ENCODE data around the gene DPF3.

Gene DPF3

DNA sequence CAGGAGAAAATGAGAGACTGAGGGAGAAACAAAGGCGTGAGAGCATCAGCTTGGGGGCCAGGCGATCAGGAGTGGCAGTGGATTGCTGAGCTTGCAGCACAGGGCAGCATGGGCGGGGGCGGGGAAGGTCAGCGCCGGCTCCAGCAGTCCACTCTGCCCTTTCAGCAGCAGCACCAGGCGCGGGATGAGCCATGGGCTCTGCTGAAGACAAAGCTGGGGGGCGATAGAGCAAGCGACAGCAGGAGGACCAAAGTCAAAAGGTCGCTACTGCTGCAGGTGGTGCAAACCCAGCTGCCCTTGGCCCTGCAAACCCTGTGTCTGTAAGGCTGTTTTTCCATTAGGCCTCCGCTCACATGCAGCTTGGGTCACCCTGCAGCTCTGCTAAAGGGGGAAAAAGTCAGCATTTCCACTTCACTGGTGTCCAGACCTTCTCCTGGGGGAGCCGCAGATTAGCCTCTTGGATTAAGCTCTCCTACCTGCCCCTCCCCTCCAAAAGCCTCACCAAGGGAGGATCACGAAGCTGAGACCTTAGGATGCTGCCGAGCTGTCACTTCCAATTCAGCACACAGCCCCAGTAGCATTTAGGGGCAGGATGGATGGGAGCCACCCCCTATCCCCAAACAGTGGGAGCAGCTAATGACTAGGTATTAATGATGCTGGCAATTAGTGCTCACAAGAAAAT, 204.8 kb downstream of the DPF3 start:
- in situ Hi-C loops (cut with MboI; ENCODE audit: low sequenced_read_pairs): no loop called here

DNA sequence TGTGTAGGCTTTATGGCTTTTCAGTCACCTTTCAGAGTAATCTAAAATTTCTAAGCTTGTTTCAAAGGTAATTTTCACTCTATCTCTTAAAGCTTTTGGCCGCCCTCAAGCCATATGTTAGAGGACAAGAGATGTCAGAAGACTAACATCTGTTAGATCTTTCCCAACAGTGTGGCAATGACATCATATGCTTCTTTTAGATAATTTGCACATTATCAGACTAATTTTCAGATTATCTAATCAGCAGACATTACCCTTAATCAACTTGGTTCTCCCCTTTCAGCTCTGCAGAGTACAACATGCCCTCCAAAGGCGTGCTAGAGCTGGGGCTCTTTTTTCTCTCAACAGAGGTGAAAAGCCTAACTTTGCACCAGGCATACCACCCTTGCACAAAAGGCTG, 207.1 kb downstream of the DPF3 start:
- in situ Hi-C loops (cut with MboI; ENCODE audit: low sequenced_read_pairs): no loop called here

DNA sequence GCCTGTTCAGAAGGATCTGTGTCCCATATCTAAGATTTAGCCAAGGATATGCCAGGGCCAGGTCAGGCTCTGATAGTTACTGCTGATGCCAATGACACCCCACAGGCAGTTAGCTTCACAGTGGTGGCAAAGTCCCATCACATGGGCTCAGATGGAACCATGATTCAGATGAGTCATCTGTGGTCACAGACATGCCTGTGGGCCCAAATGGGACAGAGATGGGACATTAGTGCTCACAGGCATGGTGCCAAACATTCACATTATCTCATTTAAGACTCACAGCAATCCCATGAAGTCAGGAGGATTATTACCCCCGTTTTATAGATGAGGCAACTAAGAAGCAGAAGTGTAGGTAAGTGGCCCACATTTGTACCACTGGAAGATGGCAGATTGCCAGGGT, 207.8 kb downstream of the DPF3 start:
- in situ Hi-C loops (cut with MboI; ENCODE audit: low sequenced_read_pairs): no loop called here

DNA sequence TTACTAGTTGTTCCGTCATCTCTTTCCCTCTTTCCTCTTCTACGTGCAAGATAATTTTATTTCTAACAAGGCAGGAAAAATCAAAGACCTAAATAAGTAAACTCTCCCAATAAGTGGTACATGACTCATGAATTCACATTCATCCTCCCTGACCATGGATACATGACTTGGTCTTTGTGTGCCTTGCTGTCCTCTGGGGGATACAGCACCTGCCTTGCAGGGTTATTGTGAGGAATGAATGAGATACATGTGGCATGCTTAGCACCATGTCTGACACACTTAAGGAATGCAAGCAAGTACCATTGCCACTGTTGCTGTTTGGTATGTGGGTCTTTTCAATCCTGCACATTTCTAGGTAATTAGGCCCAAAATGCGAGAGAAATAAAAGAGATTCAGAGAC, 208.4 kb downstream of the DPF3 start:
- in situ Hi-C loops (cut with MboI; ENCODE audit: low sequenced_read_pairs): no loop called here

DNA sequence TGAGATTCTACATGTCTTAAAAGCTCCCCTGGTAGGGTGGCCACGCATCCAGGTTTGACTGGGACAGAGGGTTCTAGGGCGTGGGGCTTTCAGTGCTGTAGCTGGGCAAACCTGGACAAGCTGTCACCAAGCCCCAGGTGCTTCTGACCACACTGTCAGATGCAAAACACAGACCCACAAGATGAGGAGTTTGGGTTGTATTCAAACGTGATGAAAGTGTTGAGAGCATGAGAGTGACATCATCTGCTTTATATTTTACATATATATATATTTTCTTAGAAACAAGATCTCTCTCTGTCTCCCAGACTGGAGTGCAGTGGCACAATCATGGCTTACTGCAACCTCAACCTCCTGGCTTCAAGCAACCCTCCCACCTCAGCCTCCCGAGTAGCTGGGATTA, 210.1 kb downstream of the DPF3 start:
- in situ Hi-C loops (cut with MboI; ENCODE audit: low sequenced_read_pairs): no loop called here

DNA sequence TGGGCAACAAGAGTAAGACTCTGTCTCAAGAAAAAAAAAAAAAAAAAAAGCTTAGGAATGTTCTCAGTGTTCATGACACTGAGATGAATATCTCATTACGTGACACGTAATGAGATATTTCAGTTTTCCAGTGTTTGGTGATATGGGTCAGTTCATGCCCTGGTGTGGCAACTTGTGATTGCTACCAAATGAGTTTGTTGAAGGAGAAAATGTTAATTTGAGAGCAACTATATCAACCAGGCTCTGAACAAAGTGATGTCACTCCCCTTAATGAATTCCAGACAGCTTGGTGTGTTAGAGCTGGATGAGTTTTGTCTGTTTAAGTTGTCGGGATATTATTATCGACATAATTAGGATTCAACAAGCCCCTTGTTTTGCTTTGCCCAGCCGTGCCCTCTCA, 211.7 kb downstream of the DPF3 start:
- in situ Hi-C loops (cut with MboI; ENCODE audit: low sequenced_read_pairs): no loop called here

DNA sequence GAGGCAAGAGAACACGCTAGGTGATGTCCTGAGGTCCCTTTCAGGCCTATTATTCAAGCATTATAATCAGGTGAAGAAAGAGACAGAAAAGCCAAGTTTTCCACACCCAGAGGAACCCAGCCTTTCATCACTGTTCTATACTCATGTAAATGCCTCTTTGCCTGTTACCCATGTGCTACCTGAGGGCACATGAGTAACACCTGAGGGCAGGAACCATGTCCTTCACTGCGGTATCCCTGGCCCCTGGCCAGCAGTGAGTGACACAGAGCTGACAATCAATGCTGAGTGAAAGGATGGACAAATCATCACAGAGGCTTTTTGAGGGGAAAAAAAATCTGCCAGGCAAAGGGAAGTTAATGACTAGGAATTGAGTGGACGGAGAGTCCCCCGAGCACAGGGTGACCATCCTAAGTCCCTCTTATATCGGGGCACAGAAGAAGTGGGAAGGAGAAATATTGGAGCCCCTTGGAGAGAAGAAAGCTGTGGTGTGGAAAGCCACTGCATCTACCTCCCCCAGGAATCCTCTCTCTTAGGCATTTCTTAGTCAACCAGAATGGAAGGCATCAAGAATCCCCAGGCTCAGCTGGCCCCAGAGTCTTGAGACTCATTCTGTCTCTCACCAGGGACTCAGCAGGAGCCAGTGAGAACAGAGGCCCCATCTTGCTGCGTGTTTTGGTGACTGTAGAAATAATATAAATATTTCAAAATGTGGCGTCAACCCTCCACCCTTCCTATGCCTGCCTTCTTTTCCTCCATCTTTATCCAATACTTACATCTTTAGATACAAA, 212.9 kb downstream of the DPF3 start:
- in situ Hi-C loops (cut with MboI; ENCODE audit: low sequenced_read_pairs): no loop called here

DNA sequence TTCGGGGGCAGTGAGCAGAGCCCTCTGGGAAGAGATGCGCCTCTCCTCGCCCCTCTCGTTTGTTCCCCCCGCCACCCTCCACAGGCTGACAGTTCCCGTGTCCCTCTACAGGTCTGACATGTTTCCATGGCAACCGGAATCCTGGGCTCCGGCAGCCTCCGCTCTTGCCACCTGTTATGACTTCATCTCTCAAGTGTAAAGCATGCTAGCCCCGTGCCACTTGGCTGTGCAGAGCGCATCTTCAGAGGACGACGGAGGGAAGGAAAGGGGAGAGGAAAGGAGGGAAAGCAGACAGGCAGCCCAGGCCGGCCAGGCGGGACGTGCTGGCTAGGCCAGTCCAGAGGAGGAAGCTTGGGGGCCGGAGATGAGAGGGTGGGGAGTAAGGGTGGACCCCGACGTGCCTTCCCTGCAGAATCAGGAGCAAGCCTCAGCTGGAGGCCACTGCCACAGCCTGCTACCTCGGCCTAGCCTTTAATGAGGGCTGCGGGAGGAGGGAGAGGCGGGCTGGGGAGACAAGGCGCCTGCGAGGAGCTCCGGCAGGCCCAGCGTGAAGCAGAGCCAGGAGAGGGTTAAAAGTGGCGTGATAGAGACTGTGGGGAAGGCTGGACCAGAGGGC, 214.3 kb downstream of the DPF3 start:
- in situ Hi-C loops (cut with MboI; ENCODE audit: low sequenced_read_pairs): no loop called here

DNA sequence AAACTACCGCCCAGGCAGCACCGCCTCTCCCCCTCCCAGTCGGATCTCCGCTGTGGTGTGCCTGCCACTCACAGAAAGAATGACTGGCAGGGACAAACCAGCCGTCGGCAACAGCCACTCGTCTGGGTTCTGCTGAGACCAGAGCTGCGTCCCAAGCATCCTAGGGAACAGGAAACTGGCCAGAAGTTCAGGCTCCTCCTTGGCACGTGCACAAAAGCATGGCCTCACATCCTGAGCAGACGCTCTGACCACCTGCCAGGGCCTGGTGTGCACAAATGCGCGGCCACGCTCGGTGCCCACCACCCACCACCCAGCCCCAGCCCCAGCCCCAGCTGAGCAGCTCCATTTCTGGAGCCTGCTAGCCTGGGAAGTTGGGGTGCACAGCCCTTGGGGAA, 214.8 kb downstream of the DPF3 start:
- in situ Hi-C loops (cut with MboI; ENCODE audit: low sequenced_read_pairs): no loop called here

DNA sequence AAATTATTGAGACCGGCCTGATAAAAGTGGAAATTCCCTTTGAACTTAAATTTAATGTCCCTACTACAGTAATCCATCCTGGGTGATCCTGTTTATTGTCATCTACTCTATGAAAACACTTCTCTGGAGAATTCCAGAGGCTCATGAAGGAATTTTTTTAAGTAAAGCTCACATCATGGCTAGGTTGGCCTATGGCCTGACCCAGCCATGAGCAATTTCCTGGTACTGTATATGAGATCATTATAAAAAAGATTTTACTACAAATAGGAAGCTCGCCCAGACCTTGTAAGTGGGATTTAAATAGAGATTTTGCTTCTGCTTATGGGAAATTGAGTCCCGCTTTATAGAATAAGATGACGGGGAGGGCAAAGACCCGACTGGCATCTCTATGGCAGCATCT, 215.5 kb downstream of the DPF3 start:
- in situ Hi-C loops (cut with MboI; ENCODE audit: low sequenced_read_pairs): no loop called here

DNA sequence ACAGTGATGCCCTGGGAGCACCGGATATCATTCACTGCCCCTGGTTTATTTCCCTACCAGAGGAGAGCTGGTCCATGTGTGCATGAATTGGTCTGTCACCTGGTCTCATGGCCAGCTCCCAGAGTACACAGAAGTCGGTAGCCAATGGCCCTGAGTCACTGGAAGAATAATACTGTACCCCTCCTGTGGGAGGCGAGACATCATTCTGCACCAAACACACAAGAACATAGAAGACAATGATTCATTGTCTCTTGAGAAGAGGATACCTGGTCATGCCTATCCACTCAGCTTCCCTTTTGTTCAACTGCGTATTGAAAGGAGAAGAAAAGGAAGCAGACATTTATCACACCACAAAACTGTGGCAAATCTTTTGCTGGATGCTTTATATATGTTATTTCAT, 216.2 kb downstream of the DPF3 start:
- in situ Hi-C loops (cut with MboI; ENCODE audit: low sequenced_read_pairs): no loop called here

DNA sequence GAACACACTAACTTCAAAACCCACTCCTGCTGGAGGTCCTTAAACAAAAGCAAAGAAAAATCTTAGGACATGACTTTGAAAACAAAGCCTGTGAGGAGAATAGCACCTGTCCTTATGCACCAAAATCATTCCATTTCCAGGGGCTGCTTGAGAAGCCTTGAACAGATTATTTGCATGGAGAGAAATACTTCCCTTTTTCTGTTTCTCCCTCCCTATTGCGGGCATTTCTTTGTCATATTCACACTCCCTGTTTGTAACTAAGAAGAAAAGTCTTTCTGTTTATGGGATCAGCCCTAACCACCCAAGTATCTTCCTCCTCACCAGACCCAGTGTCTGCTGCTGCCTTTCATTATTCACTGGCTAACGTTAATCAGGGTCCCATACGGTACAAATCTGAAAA, 218.8 kb downstream of the DPF3 start:
- in situ Hi-C loops (cut with MboI; ENCODE audit: low sequenced_read_pairs): no loop called here

DNA sequence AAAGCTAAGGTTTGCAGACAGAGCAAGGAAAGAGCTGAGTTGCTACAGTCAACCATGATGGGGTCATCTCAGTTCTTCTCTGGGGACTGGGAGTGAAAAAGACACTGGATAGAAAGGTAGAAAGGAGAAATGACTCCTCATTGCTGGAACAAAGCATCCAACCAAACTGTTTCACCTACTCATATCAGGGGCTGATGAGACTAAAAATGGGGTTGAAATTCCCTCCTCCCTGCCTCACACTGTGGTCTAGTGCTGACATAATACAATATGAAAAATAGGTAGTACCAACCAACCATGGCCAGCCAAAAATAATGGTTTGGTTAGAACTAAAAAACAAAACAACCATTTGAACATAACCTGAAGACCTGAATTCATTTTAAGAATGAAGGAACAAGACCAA, 220.7 kb downstream of the DPF3 start:
- in situ Hi-C loops (cut with MboI; ENCODE audit: low sequenced_read_pairs): no loop called here

DNA sequence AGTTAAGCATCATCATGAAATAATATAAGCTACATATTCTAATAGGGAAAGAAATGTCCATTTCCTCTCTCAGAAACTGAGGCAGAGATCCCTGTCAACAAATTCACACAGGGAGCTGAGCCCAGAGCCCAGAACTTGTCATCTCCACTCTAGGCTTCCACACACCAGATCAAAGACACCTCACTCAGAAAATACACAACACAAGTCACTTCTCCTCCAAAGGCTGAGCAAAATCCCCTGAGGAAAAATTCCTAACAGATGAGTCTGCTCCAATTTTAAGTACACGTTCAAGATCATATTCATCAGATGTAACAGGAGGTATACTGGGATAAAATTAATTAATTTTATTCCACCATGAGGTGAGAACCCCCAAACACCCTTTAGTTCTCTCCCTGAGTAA, 227.3 kb downstream of the DPF3 start:
- in situ Hi-C loops (cut with MboI; ENCODE audit: low sequenced_read_pairs): no loop called here

DNA sequence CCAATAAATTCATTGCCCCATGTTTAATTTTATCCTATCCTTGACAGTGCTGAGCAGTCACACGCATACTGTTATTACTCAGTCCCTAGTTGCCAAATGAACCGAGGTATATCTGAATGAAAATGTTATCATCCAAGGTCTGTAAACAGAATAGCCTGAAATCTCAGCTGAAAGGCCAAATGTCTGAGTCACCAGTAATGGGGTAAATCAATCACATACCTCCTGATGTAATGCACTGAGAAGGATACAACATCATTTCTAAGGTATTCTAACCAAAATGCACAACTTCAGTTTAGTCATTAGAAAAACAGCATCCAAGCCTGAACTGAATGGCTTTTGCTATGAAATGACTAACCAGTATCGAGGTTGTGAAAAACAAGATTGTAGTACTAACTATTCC, 228.6 kb downstream of the DPF3 start:
- in situ Hi-C loops (cut with MboI; ENCODE audit: low sequenced_read_pairs): no loop called here

DNA sequence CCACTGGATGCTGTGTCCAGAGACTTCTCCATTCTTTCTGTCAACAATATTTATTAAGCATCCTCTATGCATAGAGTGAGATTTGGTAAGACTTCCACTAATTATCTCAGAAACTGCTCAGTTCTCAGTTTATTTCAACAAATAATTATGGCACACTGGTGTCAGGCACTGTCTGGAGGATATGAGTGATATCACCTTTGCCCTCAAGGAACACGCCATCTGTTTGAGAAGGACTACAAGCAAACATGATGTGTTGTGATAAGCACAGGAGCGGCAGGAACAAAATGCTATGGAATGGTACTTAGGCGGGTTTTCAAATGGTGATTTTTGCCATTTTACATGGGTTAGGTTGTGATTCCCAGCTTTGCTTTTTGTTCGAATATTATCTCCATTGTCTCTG, 229.2 kb downstream of the DPF3 start:
- in situ Hi-C loops (cut with MboI; ENCODE audit: low sequenced_read_pairs): no loop called here

DNA sequence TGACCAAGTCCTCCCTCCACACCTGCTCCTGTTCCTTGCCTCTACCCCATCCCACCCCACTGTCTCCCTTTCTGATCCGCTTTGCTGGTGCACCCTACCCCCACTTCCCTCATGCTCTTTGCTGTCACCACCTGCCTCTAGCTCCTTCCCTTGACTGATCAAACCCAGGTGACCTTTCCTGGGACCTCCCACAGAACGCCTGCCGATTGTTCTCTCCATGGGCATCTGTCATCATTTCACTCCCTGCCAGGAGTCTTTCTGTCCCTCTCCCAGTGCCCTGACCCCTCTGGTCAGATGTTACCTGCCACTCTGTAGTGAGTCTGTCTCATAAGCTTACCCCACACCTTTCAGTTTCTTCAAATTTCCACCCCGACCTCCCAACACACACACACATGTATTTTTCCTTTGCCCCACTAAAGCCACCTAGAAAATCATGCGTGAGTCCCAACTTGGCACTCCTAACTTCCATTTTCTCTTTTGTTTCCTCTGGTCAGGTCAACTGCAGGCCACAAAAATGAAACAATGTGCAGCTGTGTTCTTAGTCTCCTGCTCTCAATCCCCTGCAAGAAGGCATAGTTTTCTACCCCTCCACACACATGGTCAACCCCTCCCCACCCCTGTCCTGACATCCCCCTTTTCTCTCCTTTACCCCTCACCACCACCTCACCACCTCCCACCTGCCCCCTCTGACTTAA, 229.8 kb downstream of the DPF3 start:
- in situ Hi-C loops (cut with MboI; ENCODE audit: low sequenced_read_pairs): no loop called here

DNA sequence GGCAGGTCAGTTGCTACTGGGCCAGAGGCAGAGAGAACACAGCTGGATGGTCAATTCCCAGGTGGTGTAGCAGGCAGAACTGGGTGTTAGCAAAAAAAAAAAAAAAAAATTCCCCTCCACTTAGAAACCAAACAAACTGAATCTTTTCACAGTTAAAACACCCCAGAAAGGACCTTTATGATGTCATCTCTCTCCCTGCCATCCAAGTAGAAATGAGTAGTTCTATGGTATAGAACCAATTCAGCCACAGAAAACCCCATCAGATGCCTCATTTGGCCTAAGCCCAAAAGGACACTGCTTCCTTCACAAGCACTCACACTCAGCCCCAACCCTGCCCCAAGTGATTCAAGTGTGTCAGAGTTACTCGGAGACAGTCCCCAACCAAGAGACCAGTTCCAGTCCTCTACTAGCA, 230.8 kb downstream of the DPF3 start:
- in situ Hi-C loops (cut with MboI; ENCODE audit: low sequenced_read_pairs): no loop called here

DNA sequence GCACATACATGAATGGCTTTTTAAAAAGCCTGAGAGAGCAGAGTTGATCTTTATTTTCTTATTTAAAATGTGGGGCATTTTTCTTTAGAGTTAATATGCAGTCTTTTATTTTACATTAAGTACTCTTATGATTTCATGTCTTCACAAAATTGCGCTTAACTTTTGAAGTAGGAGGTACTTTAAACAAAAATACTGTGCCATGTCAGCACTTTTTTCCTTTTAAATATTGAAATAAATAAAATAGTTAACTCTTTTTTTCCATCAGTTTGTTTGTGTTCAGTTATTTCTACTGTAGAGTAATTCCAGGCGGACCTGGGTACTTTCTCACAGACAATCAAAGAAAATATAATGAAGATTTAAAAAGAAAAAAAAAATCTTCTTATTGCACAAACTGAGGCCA, 231.7 kb downstream of the DPF3 start:
- in situ Hi-C loops (cut with MboI; ENCODE audit: low sequenced_read_pairs): no loop called here

DNA sequence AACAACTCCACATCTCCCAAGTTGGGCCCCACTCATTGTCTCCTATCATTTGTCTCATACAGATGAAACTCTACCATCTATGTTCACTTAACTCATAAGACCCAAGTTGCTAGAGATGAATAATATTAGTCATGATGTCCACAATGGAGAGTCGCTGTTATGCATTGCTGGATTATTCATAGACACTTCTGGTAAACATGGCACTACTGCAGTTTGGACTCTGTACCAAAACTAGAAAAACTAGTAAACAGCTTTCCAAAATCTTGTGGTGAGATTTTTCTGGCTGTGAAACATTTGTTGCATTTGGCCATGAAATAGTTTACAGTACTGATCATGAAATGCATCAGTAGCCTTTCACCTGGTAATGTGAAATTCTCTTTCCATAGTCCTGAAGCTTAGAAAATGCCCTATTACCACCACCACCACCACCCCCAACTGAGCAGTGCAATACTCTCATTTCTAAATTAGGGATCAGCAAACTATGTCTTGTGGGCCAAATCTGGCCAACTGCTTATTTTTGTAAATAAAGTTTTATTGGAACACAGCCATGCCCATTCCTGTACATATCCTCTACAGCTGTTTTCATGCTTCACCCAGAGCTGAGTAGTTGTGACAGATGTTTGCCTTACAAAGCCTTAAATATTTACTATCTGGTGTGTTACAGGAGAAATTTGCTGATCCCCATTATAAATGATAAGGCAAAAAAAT, 236.5 kb downstream of the DPF3 start:
- in situ Hi-C loops (cut with MboI; ENCODE audit: low sequenced_read_pairs): no loop called here

DNA sequence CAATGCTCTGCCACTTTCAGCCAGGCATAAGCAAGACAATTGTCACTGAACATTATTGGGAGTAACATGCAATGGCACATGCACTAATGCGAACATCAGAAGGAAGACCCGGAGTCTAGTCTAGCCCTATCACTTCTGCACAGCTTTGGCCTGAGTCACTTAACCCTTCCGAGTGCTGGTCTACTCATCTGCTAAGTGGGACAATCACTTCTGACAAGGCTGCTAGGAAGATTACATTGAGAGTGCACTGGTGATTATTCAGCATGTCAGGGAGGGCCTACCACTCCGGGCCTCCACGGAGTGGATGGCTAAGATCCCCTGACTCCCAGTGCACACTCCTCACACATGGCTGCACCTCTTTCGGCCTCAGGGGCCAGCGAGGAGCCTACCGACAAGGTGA, 240.9 kb downstream of the DPF3 start:
- in situ Hi-C loops (cut with MboI; ENCODE audit: low sequenced_read_pairs): no loop called here

Data from HL-60/S4 (cell line).